HG03520 (cell line): ENCODE results near the gene SNX24.
A peak's percentile ranks its signal among the peaks of the same experiment; 100 is the strongest.
"Not testable (repeated sequence)": the region's sequence is repeated elsewhere in the genome, so short reads cannot be mapped to it uniquely, and the experiment has no call there.

Experiments
- ATAC-seq: cut with Tn5 transposase; IDR thresholded peaks from one replicate; pipeline ENCODE4 v1.9.1; 2021; ENCODE audit warnings: mild to moderate bottlenecking, moderate library complexity; ENCODE audit not compliant: unreplicated experiment

SNX24 gene, protein sequence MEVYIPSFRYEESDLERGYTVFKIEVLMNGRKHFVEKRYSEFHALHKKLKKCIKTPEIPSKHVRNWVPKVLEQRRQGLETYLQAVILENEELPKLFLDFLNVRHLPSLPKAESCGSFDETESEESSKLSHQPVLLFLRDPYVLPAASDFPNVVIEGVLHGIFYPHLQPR

DNA sequence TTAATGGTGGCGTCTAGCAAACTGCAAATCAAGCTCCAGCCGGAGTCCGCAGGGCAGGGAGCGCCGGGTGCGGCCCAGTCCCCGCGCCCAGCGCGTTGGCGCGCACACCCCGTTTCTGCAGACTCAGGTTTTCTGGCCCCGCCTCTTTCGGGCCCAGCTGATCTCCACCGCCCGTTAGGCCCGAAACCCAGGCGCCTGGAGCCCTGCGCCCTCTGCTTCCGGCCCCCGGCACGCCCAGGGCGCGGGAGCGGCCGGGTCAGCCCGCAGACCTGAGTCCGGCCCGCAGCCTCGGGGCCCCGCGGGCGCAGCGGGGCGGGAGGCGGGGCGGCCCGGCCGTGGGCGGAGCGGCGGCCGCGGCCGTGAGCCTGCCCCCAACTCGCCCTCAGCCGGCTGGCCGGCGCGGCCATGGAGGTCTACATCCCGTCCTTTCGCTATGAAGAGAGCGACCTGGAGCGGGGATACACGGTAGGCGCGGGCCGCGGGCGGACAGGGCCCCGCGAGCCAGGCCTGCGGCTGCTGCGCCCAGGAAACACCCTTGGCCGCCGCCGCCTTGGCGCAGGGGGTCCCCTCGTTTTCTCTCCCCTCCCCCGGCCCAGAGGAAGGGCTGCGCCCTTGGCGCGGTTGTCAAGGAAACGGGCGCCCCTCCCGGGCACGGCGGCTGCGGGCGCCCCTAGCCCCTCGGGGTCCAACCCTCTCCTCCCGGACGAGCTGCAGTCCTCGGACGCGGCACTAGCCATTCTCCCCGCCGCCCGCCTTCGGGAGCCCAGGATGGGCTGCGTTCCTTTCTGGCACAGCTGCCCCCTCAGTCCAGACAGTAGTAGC, at the start of gene SNX24:
Gene SNX24, plus strand, starts transcription at position 385 of the 822 bp plus-strand sequence. Its CDS starts 21 bp downstream, at position 406.
- ATAC-seq: peak; percentile 69

DNA sequence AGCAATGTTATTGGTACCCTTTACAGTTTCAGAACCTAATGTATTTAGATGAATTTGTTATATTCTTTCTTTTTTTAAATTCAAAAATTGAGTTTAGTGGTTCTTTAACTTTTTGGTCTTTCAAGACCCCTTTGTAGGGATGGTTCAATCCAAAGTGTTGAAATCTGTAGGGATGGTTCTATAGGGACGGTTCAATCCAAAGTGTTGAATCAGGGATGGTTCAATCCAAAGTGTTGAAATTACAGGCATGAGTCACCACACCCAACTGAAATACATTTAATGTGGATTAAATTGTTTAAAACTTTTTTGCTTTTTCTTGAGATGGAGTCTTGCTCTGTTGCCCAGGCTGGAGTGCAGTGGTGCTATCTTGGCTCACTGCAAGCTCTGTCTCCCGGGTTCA, 39.9 kb upstream of the SNX24 start:
- ATAC-seq: no peak

DNA sequence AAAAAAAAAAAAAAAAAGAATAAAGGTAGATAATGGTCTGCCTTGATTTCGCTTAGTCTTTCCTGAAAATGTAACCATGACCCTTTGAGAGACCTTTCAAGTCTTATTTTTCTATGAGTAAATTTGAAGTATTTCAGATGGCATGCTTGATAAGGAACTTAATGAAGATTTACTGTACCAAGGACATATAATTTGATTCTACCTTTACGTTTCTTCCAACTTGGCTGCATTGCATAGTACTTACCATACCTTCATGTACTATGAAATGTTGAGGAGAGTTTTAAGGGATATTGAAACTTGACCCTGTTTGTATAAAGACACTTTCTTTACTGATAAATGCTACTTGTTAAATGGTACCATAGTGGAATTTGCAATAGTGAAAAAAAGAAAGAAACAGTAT, 35.0 kb upstream of the SNX24 start:
- no peak for ATAC-seq

DNA sequence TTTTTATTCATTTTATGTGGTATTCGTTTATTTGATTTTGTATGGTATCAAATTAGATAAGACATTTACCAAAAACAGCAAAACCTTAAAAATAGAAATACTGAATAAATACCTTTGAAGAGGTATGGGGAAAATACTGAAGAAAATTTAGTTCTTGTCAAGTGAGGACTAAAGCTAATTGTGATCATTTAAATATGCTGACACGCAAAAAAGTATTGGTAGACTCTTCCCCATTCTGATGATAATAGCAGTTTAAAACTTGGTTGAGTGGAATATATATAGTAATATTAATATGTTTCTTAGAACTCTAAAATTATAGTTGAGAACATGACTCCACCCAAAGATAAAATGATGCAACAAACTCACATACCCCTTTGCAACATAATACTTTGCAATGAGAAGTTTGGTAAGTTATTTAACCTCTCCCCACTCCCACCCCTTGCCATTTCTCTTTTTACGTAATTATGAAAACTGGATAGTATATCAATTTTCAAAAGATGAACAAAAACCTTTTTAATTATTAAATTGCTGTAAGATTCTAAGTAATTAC, 30.1 kb upstream of the SNX24 start:
- no peak for ATAC-seq

DNA sequence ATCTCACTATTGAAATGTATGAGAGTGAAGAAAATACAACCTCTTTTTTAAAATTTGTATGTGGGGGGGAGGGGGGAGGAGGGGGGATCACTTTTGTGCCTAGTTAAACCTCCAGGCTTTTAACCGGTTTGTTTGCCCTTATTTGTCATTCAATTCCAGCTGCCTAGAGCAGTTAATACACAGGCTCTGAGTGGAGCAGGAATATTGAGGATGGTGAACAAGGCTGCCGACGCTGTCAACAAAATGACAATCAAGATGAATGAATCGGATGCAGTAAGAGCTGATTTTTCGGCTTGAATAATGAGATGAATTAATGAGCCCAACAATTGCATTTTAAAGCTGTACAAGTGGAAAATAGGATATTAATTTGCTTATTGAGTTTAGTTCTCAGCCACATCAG, 28.7 kb upstream of the SNX24 start:
- no peak for ATAC-seq

DNA sequence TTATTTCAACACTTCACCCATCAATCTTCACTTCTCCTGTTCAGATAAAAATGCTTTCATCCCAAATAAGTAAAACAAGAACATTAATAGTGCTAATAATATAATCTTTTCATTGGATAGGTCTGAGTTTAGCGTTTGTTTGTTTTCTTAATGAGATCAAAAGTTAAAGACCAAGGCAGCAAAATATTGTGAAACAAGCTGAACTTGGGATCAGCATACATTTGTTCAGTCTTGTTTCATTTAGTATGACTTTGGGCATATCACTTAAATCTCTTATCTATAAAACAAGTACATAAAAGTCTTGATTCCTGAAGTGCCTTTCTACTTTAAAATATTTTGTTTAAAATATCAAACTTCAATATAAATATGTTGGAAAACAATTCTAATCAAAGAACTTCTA, 13.4 kb upstream of the SNX24 start:
- ATAC-seq: no peak

DNA sequence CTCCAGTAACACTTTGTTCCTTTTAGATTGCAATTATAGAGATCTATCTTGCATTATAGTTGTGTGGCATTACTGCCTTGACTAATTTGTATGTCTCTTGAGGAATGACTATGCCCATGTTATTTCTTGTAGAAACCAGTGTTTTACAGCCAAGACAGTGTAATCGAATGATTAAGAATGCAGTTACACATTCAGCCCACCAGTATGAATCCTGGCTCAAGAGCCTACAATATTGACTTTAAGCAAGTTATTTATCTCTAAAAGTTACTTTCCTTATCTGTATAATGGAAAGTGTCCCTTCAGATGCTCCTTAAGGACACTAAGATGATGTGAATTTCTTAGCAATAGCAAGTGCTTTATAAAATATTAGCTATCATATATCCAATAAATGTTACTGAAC, 9.7 kb upstream of the SNX24 start:
- ATAC-seq: no peak

DNA sequence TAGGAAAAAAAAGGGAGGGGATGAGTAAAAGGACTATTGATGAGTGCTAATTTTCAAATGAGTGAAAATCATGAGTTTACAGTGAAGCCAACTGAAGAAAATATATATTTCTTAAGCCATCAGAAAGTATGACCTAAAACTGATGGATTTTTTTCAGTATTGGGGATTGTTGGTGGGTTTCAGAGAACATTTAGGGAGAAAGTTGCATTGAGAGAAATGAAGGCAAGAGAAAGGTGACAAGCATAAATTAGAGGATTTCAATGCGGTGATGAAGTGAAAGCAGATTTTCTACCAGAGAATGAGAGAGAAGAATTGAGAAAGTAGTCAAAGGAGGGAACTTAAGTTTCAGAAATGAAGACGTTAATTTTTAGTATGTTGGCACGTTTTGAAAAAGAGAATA, 8.5 kb upstream of the SNX24 start:
- ATAC-seq: no peak

DNA sequence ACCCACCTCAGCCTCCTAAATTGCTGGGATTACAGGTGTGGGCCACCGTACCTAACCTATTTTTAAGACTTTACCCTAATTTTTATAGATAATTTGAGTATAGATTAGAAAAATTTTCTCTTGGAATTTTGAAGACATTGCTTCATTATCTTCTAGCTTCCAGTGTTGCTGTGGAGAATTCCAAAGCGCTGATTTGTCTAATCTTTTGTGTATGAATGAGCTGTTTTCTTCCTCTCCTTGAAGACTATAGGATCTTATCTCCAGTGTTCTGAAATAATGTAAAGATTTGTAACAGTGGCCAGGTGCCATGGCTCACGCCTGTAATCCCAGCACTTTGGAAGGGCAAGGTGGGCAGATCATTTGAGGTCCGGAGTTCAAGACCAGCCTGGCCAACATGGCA, 5.7 kb upstream of the SNX24 start:
- ATAC-seq: no peak

DNA sequence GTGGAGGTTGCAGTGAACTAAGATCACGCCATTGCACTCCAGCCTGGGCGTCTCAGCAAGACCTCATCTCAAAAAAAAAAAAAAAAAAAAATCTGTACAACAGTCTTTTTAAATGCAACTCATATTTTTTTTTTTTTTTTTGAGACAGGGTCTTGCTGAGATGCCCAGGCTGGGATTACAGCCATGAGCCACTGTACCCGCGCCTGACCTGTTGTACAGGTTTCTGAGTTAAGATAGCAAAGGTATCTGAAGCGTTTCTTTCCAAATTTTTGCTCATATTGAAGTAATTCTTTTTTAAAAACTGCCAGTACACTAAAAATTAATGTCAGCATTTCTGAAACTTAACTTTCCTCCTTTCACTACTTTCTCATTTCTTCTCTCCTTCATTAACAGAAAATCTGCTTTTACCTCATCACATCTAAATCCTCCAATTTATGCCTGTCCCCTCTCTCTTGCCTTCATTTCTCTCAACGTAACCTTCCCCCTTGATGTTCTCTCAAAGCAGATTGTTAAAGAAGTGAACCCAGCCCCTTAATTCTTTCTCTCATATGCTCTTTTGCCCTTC, 3.3 kb upstream of the SNX24 start:
- ATAC-seq: no peak

DNA sequence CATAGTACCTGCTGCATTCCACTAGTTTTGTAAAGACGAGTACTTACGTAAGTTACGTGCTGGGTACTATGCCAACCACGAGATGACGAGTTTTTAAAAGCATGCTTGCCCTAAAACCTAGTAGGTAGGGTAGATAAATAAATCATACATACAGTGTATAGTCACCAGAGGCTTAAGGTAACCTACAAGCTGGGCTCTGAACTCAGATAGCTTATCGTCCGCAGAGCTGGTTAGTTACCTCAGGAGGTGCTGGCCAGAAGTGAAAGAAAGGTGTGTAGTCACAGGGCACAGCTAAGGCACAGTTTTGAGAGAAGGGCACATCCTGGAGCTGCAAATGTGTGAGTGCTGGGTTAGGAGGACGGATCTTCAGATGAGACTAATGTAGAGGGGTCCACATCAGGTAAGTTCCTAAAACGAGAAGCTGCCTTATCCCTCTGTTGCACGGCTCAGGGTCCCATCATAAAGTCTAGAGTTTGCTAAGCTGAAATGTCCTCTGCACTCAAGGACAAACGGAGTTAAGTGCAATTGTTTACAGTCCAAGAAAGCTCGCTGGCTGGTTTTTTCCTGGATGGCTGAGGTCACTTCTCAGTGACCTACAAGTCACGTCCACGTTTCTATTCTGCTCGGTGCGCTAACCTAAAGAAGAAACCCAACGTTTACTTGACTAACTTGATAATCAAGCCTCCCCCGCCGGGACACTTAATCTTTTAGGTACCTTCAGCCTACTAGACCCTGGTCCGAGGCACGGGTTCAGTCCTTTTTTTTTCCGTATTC, 1.1 kb upstream of the SNX24 start:
- ATAC-seq: no peak

DNA sequence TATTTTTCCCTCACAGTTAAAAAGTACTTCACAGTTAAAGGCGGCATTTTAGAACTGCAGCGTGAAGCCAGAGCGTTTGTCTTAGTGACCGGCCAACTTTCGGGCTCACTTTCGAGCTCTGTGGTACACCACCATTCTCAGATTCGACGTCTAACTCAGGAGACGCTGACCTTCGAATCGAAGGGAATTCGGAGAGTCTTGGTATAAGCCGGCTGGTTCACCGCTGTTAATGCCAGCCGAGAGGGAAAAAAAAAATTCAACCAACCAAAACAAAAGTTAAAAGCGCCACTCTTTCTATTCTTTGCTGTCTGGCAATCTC, 544 bp upstream of the SNX24 start:
- ATAC-seq: peak; percentile 38

DNA sequence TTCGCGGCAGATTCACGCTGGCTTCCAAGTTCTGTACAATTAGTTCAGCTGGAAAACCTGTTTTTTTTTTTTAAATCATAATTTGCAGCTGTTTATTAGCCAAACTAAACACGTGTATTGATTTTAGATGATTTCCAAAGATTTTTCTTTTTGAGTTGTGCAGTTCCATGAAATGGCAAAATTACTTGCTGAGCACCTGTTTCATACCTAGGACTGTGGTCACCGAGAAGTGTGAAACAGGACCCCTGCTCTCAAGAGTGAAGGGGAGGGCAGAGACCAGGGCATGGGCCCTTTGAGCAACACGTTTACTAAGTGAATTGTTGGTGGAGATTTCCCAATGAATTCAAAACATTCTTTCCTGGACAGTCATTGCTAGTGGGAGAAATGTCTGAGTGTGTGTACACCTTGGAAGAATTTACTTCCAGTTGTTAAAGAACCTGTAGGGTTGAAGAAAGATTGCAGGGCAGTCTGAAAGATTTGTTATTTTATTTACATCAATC, 688 bp downstream of the SNX24 start:
- no peak for ATAC-seq

DNA sequence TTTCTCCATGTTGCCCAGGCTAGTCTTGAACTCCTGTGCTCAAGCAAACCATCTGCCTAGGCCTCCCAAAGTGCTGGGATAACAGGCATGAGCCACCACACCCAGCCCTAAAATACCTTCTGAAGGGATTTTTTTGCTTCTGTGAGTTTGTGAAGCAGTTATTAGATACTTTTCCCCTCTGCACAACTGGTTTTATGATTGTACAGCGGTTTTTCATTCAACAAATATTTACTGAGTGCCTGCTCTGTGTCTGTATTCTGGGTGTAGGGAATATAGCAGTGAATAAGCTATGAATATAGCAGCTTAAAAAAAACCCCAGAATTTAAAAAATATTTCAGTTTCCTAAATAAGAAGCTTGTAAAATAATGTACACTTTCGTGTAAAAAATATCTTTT, 2.3 kb downstream of the SNX24 start:
- ATAC-seq: no peak

DNA sequence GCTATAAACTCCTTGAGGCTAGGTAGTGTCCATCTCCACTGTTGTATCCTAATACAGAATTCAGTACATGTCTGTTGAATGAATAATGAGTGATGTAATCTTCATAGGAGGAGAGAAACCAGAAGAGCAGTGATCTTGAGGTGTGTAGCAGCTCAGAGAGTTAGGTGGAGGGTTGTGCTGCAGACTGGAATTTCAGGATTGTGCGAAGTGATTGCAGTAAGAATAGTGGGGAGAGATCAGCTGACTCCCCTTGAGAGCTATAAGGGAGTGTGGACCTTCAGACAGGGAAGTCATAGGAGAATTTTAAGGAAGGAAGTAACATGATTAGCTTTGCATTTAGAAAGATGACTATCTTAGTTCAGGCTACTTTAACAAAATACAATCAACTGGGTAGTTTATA, 4.4 kb downstream of the SNX24 start:
- ATAC-seq: no peak

DNA sequence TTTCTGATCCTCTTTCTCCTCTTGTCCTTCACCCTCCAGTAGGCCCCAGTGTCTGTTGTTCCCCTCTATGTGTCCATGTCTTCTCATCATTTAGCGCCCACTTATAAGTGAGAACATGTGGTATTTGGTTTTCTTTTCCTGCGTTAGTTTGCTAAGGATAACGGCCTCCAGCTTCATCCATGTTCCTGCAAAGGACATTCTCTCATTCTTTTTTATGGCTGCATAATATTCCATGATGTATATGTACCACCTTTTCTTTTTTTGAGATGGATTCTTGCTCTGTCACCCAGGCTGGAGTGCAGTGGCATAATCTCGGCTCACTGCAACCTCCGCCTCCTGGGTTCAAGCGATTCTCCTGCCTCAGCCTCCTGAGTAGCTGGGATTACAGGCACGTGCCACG, 12.1 kb downstream of the SNX24 start:
- ATAC-seq: not testable (repeated sequence)

DNA sequence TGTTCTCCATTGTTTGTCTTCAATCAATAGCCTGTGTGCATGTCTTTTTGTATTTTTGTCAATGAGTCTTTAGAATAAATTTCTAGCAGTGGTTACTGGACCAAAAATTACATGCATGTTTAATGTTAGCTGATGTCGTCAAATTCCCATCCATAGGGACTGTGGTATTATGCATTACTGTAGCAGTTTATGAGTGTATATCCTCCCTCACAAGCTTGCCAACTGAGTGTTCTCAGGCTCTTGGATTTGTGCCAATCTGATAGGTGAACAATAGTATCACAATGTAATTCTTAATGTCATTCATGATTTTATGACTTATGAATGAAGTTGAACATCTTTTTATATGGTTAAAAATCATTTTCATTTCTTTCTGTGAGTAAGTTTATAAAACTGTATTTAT, 13.0 kb downstream of the SNX24 start:
- no peak for ATAC-seq

DNA sequence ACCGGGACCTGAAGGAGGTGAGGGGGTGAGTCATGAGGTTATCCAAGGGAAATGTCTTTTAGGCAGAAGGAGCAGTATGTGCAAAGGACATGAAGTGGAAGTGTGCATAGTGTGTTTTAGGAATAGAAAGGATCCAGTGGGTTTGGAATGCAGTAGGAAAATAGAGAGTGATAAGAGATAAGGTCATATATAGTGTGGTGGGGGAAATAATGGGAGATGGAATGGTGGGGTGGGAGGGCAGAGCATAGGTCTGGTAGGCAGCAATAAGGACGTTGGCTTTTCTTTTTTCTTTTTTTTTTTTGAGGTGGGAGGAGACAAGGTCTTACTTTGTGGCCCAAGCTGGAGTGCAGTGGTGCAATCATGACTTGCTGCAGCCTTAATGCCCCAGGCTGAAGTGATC, 17.8 kb downstream of the SNX24 start:
- ATAC-seq: no peak

DNA sequence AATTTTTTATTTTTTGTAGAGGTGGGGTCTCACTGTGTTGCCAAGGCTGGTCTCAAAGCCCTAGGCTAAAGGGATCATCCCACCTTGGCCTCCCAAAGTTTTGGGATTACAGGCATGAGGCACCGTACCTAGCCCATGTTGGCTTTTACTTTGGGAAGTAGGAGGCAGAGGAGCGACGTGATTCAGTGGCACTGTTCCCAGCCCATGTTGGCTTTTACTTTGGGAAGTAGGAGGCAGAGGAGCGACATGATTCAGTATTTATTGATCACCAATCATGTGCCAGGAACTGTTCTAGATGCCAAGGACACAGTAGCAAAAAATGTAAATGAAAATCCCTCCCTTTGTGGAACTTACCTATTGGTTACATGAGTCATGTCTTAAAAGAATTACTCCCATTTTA, 18.3 kb downstream of the SNX24 start:
- no peak for ATAC-seq

DNA sequence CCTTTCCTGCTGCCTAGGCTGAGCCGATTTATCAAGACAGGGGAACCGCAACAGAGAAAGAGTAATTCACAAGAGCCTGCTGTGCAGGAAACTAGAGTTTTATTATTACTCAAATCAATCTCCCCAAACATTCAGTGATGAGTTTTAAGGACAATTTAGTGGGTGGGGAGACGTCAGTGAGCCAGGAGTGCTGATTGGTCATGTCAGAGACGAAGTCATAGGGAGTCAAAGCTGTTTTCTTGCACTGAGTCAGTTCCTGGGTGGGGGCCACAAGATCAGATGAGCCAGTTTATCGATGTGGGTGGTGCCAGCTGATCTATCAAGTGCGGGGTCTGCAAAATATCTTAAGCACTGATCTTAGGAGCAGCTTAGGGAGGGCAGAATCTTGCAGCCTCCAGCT, 19.0 kb downstream of the SNX24 start:
- no peak for ATAC-seq

DNA sequence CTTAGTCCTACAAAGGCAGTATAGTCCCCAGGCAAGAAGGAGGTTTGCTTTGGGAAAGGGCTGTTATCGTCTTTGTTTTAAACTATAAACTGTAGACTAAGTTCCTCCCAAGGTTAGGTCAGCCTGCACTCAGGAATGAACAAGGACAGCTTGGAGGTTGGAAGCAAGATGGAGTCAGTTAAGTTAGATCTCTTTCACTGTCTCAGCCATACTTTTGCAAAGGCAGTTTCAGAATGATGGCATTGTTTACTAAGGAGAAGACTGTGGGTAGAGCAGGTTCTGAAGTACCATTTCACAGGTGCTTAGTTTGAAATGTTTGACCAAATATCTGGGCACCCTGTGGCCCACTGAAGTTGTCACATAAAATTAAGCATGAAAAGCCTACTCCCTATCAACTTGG, 19.4 kb downstream of the SNX24 start:
- no peak for ATAC-seq
